Mucosa of descending colon (tissue), 3 donors: ENCODE results near the gene TMEM30B. TPM values are rescaled to one million over a fixed set of nuclear protein-coding genes. Genes with fewer than 3 reads are reported as not detected.

Experiments used
- ATAC-seq: fragments of 200-7000 bp; cut with Tn5 transposase; one replicate; pipeline ENCODE4 v1.9.1; 2020; ENCODE audit warnings: mild to moderate bottlenecking, moderate library complexity
- DNase-seq, 3 donors: peaks; one replicate each; pipeline ENCODE4 v3.0.0-alpha.2; 2020
- H3K36me3 ChIP-seq: fragments of 200-600 bp; one replicate; pipeline ENCODE4 v1.8.0; 2021; ENCODE audit warnings: low read depth, mild to moderate bottlenecking
- H3K4me1 ChIP-seq: fragments of 200-600 bp; one replicate; pipeline ENCODE4 v1.8.0; 2021; ENCODE audit warnings: low read depth, mild to moderate bottlenecking
- H3K4me3 ChIP-seq: fragments of 200-600 bp; one replicate; pipeline ENCODE4 v1.8.0; 2021; ENCODE audit warnings: mild to moderate bottlenecking
- H3K9me3 ChIP-seq: fragments of 200-600 bp; one replicate; pipeline ENCODE4 v1.8.0; 2021; ENCODE audit warnings: mild to moderate bottlenecking
- intact Hi-C, 2 donors: fragments of 100-400 bp; cut with DNase I in 1 of 2; cut with micrococcal nuclease in 1 of 2; formaldehyde crosslinking; loops; one replicate each; pipeline versions ENCODE4 v1.11.0 to v1.11.1; 2022; cut with DNase I, micrococcal nuclease
- total RNA-seq, 3 donors: library from RNA; stranded (reverse); fragmentation: NEBNext Ultra II Directional in 2 of 3; extraction: Animal tissue kit (Norgen Biotek cat#: 25700) in 2 of 3; gene quantifications; one replicate each; pipeline versions ENCODE4 v1.2.1 to v1.2.4, GENCODE V29; 2021 to 2023
- TF ChIP-seq, protein P1 (sequence below): fragments of 200-600 bp; IDR thresholded peaks from one replicate; pipeline ENCODE4 v1.8.0; 2022; ENCODE audit warnings: antibody characterized with exemption, mild to moderate bottlenecking
- donor health status: DM: no; HTN: no; CAD: no; lungs with moderate emphysema.
- donor health status: DM: no; HTN: no; CAD: no.
- donor health status: DM: no; HTN: yes; CAD: no.

Gene TMEM30B
- total RNA-seq, 3 donors from 2014 or later = 26.2 to 83.8 (median 54.1) TPM

DNA sequence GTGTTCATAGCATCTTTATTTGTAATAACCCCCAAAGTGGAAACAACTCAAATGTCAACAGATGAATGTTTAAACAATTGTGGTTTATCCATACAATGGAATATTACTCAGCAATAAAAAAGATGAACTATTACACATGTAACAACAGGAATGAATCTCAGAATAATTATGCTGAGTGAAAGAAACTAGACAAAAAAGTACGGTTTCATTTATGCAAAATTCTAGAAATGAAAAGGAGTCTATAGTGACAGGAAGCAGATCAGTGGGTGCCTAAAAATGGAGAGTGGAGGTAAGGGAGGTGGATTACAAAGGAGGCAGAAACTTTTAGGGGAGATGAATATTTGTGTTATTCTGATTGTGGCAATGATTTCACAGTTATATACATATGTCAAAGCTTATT is 45.0 kb upstream of the TMEM30B start:
- TF ChIP-seq, protein P1, sequence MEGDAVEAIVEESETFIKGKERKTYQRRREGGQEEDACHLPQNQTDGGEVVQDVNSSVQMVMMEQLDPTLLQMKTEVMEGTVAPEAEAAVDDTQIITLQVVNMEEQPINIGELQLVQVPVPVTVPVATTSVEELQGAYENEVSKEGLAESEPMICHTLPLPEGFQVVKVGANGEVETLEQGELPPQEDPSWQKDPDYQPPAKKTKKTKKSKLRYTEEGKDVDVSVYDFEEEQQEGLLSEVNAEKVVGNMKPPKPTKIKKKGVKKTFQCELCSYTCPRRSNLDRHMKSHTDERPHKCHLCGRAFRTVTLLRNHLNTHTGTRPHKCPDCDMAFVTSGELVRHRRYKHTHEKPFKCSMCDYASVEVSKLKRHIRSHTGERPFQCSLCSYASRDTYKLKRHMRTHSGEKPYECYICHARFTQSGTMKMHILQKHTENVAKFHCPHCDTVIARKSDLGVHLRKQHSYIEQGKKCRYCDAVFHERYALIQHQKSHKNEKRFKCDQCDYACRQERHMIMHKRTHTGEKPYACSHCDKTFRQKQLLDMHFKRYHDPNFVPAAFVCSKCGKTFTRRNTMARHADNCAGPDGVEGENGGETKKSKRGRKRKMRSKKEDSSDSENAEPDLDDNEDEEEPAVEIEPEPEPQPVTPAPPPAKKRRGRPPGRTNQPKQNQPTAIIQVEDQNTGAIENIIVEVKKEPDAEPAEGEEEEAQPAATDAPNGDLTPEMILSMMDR = no peak
- no peaks in the 10 kb centered on the region for H3K9me3 ChIP-seq
- no peak for ATAC-seq

DNA sequence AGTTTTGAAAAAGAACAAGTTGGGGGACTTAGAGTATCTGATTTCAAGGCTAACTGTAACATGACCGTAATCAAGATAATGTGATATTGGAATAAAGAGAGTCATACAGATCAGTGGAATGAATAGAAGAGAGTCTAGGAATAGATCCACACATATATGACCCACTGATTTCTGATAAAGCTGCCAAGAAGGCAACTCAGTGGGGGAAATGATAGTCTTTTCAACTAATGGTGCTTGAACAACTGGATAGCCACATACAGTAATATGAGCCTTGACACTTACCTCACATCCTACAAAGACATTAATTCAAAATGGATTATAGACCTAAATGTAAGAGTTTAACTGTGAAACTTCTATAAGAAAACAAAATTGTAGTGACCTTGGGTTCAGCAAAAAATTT is 44.0 kb upstream of the TMEM30B start:
- TF ChIP-seq, protein P1 = no peak
- intact Hi-C loops = no loop called here
- H3K36me3 ChIP-seq = no peaks in the 10 kb centered on the region
- H3K4me3 ChIP-seq = no peak overlapping the region
- no peak for ATAC-seq
- peaks cover 13% of the 10 kb centered on the region for H3K4me1 ChIP-seq
- DNase-seq = no peak
- H3K9me3 ChIP-seq = no peaks in the 10 kb centered on the region

More for the DNA sequence above, 45.0 kb upstream of the TMEM30B start:
- intact Hi-C loops = no loop called here
- Histone ChIP-seq H3K4me3 (no peak overlapping the region), H3K36me3 (no peaks in the 10 kb centered on the region), H3K4me1 (peaks cover 10% of the 10 kb centered on the region)
- no peak for DNase-seq

DNA sequence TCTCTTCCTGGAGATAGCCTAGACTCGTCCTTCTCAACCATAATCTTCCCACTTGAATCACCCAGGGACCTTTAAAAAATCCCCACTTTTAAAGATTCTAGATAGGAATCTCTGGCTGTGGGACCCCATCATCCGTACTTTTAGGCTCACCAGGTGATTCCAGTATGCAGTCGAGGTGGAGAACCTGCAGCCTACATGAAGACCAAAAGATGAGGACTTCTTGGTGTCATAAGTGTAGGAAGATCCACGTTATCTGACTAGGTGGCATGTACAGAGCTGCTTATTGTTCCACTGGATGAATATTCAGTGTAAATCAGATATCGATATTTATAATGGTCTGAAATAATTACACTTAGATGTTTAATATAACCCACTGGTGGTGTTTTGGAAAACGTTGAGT is 42.8 kb upstream of the TMEM30B start:
- Histone ChIP-seq H3K4me3 (no peak overlapping the region), H3K36me3 (no peaks in the 10 kb centered on the region), H3K9me3 (no peaks in the 10 kb centered on the region), H3K4me1 (peaks cover 13% of the 10 kb centered on the region)
- intact Hi-C loops = no loop called here
- ATAC-seq (no peak), DNase-seq (no peak)
- TF ChIP-seq, protein P1 = no peak

DNA sequence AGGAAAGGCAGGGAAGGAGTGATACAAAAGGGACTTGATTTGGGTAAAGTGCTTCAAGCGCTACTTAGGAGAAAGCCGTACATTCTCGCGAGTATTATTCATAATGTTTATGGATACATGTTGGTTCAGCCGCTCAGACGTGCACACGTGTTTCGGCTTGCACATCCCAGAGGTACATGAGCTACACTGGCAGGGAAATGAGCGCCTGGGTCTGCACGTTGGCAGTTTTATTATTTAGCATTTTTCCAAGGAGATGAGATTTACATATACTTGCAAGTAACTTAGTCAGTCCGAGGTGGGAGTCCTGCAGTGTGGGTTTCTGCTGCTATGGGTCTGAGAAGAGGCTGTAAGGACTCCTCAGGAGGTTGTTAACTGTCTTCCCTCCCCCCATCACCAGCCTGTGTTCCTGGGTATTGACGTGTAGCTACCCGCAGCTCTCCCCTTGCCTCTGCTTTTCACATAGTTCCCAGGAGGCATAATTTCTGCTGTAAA is 41.7 kb upstream of the TMEM30B start:
- H3K4me3 ChIP-seq = peak overlapping the region; percentile 37
- DNase-seq = no peak

DNA sequence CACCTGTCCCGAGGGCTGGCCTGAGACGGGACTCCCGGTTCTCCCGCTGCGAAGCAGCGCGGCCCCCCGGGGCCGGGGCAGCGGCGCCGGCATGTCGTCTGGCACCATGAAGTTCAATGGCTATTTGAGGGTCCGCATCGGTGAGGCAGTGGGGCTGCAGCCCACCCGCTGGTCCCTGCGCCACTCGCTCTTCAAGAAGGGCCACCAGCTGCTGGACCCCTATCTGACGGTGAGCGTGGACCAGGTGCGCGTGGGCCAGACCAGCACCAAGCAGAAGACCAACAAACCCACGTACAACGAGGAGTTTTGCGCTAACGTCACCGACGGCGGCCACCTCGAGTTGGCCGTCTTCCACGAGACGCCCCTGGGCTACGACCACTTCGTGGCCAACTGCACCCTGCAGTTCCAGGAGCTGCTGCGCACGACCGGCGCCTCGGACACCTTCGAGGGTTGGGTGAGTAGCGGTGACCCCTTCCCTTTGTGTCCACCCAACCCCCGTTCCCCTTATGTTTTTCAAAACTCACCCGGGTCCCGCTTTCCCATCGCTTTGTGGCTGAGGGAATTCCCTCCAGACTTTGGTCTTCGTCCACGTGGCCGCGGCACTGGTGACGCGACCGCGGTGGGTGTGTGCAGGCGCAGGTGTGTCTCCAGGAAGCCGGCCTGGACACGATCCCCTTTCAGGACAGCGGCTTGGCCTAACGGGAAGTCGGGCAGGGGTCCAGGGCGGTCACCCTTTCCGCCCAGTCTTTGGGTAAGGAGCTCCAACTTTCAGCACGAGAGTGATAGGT is 41.1 kb upstream of the TMEM30B start:
- TF ChIP-seq, protein P1 = no peak
- intact Hi-C loops = no loop called here
- Histone ChIP-seq H3K4me1 (peaks cover 13% of the 10 kb centered on the region), H3K9me3 (no peaks in the 10 kb centered on the region), H3K36me3 (no peaks in the 10 kb centered on the region), H3K4me3 (peak overlapping the region; percentile 37)
- ATAC-seq (peak; percentile 69), DNase-seq (peak; percentile 73 to 83 (median 73))

More for the DNA sequence above, 41.7 kb upstream of the TMEM30B start:
- H3K4me1 ChIP-seq = peaks cover 13% of the 10 kb centered on the region
- H3K9me3 ChIP-seq = no peaks in the 10 kb centered on the region
- intact Hi-C loops = no loop called here
- peak; percentile 39 for ATAC-seq
- TF ChIP-seq, protein P1 = no peak
- no peaks in the 10 kb centered on the region for H3K36me3 ChIP-seq
